ENCODE measurements around the gene PIAS4.

The PIAS4 gene

GRCh38 chr19:4051175-4052101, 43.9 kb downstream of the PIAS4 start:
- Histone ChIP-seq H3K27ac (ENCODE audit: low read depth, low read length) (0 out of 2 replicates have a peak overlapping the region, but pooled peaks have one; percentile 14), H3K4me3 (ENCODE audit: low read depth, low read length) (no peak overlapping the region)

DNA sequence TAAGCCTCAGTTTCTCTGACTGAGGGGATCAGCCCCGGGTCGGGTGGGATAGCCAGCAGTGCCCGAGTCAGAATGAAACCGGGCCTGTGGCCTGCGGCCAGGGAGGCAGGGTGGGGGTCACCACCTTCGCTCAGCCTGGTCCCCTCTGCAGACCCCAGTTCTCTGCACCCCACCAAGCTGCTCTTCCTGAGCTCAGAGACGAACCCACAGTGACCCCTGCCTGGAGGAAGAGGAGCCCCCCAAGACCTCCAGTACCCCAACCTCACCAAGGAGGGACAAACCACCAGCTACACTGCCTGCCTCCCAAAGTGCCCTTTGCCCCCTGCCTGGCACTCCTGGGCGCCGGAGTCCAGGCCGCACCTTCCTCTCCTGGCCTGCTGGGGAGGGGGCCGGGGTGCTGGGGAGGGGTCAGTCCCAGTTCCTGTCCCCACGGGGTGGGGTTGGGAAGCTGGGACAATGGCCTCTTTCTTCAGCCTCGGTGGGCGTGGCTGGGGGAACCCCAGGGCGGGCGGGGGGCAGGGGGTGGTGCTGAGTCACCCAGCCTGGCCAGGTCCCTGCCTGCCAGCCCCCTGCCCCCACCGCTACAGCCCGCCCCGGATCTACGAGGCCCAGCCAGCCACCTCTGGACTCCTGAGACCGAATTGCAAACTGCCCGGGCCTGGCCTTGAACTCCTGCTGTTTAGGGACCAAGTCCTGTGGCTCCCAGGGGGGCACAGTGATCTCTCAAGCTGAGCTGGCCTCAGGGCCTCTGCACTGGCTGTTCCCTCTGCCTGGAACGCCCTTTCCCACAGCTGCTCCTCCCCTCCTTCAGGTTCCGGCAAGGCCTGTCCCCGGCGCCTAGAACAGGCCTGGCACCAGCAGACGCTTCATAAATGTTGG, 44.8 kb downstream of the PIAS4 start:
- H3K4me1 ChIP-seq (ENCODE audit: control insufficient read depth, insufficient read depth, low read length): no peaks in the 10 kb centered on the region
- no peaks in the 10 kb centered on the region for H3K9me3 ChIP-seq (ENCODE audit: control insufficient read depth, insufficient read depth, low read depth, low read length)
- H3K27ac ChIP-seq (ENCODE audit: low read depth, low read length): 0 out of 2 replicates have a peak overlapping the region, but pooled peaks have one; percentile 14
- H3K9ac ChIP-seq (ENCODE audit: low read length): no peak overlapping the region
- H3K27me3 ChIP-seq (ENCODE audit: control insufficient read depth, insufficient read depth, low read length): no peaks in the 10 kb centered on the region
- H3K4me3 ChIP-seq (ENCODE audit: low read depth, low read length): no peak overlapping the region
- H3K36me3 ChIP-seq (ENCODE audit: control insufficient read depth, insufficient read depth, low read length): peaks cover 55% of the 10 kb centered on the region

More at GRCh38 chr19:4051175-4052101, 43.9 kb downstream of the PIAS4 start:
- Histone ChIP-seq H3K9me3 (ENCODE audit: control insufficient read depth, insufficient read depth, low read depth, low read length) (no peaks in the 10 kb centered on the region), H3K27me3 (ENCODE audit: control insufficient read depth, insufficient read depth, low read length) (no peaks in the 10 kb centered on the region), H3K9ac (ENCODE audit: low read length) (no peak overlapping the region), H3K36me3 (ENCODE audit: control insufficient read depth, insufficient read depth, low read length) (peaks cover 55% of the 10 kb centered on the region), H3K4me1 (ENCODE audit: control insufficient read depth, insufficient read depth, low read length) (no peaks in the 10 kb centered on the region)

GRCh38 chr19:4052993-4053422, 45.5 kb downstream of the PIAS4 start:
- H3K36me3 ChIP-seq (ENCODE audit: control insufficient read depth, insufficient read depth, low read length): peaks cover 53% of the 10 kb centered on the region
- H3K27me3 ChIP-seq (ENCODE audit: control insufficient read depth, insufficient read depth, low read length): no peaks in the 10 kb centered on the region
- H3K4me3 ChIP-seq (ENCODE audit: low read depth, low read length): no peak overlapping the region
- no peaks in the 10 kb centered on the region for H3K9me3 ChIP-seq (ENCODE audit: control insufficient read depth, insufficient read depth, low read depth, low read length)
- no peak overlapping the region for H3K9ac ChIP-seq (ENCODE audit: low read length)
- no peaks in the 10 kb centered on the region for H3K4me1 ChIP-seq (ENCODE audit: control insufficient read depth, insufficient read depth, low read length)
- no peak overlapping the region for H3K27ac ChIP-seq (ENCODE audit: low read depth, low read length)

DNA sequence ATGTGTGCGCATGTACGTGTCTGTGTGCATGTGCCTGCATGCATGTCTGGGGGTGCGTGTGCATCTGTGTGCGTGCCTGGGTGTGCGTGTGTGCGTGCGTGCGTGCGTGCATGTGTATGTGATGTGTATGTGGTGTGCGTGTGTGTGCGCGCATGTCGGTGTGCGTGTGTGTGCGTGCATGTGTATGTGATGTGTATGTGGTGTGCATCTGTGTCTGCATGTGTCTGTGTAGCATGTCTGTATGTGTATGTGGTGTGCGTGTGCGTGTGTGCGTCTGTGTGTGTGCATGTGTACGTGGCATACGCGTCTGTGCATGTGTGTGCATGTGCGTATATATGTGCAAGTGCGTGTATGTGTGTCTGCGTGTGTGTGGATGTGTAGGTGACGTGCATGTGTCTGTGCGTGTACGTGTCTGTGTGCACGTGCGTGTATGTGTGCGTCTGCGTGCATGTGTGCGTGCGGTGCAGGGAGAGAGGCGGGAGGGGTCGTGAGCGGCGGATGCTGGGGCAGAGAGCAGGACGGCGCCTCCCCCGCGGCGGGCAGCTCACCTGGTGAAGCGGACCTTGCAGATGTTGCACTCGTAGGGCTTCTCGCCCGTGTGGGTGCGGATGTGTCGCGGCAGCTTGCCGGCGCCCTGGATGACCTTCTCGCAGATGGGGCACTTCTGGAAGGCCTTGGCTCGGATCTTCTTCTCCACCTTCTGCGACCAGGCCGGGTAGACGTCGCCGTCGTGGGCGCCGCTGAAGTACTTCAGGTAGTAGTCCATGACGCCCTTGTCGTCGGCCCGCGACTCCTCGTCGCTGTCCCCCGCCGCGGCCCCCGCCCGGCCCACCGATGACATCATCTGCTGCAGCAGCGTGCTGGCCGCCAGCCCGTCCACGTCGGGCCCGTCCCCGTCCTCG, 46.1 kb downstream of the PIAS4 start:
- H3K9me3 ChIP-seq (ENCODE audit: control insufficient read depth, insufficient read depth, low read depth, low read length): no peaks in the 10 kb centered on the region
- H3K36me3 ChIP-seq (ENCODE audit: control insufficient read depth, insufficient read depth, low read length): peaks cover 50% of the 10 kb centered on the region
- no peaks in the 10 kb centered on the region for H3K27me3 ChIP-seq (ENCODE audit: control insufficient read depth, insufficient read depth, low read length)
- peaks cover 3% of the 10 kb centered on the region; the same call in 1 of the 2 replicates for H3K4me1 ChIP-seq (ENCODE audit: control insufficient read depth, insufficient read depth, low read length)
- no peak overlapping the region for H3K9ac ChIP-seq (ENCODE audit: low read length)
- H3K27ac ChIP-seq (ENCODE audit: low read depth, low read length): no peak overlapping the region
- no peak overlapping the region for H3K4me3 ChIP-seq (ENCODE audit: low read depth, low read length)

GRCh38 chr19:4054441-4055208, 47.1 kb downstream of the PIAS4 start:
- no peaks in the 10 kb centered on the region for H3K9me3 ChIP-seq (ENCODE audit: control insufficient read depth, insufficient read depth, low read depth, low read length)
- H3K4me3 ChIP-seq (ENCODE audit: low read depth, low read length): no peak overlapping the region
- H3K9ac ChIP-seq (ENCODE audit: low read length): no peak overlapping the region
- no peaks in the 10 kb centered on the region for H3K27me3 ChIP-seq (ENCODE audit: control insufficient read depth, insufficient read depth, low read length)
- peaks cover 12% of the 10 kb centered on the region for H3K4me1 ChIP-seq (ENCODE audit: control insufficient read depth, insufficient read depth, low read length)
- H3K27ac ChIP-seq (ENCODE audit: low read depth, low read length): no peak overlapping the region
- peaks cover 44% of the 10 kb centered on the region for H3K36me3 ChIP-seq (ENCODE audit: control insufficient read depth, insufficient read depth, low read length)

DNA sequence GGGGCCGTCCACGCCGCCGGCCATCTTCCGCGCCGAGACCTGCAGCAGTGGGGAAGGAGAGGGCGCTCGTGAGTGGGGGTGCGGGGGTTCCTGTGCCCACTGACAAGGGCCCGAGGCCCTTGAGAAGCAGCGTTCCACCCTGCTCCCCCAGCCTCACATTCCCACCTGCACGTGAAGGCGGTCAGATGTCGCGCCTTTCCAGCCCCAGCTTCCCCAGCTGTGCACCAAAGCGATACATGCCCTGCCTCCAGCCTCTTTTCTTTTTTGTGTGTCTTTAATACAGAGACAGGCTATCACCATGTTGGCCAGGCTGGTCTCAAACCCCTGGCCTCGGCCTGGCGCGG, 47.6 kb downstream of the PIAS4 start:
- H3K4me3 ChIP-seq (ENCODE audit: low read depth, low read length): no peak overlapping the region
- no peaks in the 10 kb centered on the region for H3K9me3 ChIP-seq (ENCODE audit: control insufficient read depth, insufficient read depth, low read depth, low read length)
- no peak overlapping the region for H3K27ac ChIP-seq (ENCODE audit: low read depth, low read length)
- H3K27me3 ChIP-seq (ENCODE audit: control insufficient read depth, insufficient read depth, low read length): no peaks in the 10 kb centered on the region
- no peak overlapping the region for H3K9ac ChIP-seq (ENCODE audit: low read length)
- peaks cover 15% of the 10 kb centered on the region for H3K4me1 ChIP-seq (ENCODE audit: control insufficient read depth, insufficient read depth, low read length)
- H3K36me3 ChIP-seq (ENCODE audit: control insufficient read depth, insufficient read depth, low read length): peaks cover 42% of the 10 kb centered on the region

DNA sequence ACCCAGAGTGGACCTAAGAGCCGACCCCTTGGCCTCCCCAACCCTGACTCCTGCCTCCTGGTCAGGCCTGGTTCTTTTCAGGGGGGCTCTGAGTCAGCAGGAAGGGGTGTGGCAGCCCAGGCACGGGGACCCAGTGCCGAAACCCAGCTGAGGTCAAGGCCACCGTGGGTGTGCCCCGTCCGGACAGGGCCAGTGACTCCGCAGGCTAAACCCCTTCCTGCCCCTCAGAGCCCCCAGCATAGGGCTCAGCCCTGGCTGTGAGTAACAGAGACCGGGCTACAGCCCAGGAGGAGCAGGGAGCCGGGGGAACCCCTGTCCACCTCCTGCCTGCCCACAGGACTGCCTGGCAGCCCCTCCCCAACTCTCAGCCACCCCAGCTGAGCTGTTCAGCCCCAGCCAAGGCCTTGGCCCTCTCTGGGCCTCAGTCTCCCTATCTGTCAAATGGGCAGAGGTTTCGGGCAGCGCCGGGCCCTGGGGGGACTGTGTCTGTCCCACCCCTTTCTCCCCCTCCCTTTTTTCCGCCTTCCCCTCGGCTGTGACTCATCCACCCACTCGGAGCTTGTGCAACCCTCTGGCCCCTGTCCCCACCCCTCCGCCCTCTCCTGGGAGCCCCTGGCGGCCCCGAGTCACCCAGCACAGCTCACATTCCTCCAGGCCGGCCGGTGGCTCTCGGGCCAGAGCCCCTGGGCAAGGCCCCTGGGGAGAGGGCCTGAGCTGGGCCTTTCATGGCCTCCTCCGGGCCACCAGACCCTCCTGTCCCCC, 50.6 kb downstream of the PIAS4 start:
- H3K36me3 ChIP-seq (ENCODE audit: control insufficient read depth, insufficient read depth, low read length): peaks cover 31% of the 10 kb centered on the region
- H3K4me3 ChIP-seq (ENCODE audit: low read depth, low read length): no peak overlapping the region
- peak overlapping the region; percentile 86 for H3K27ac ChIP-seq (ENCODE audit: low read depth, low read length)
- peak overlapping the region; percentile 29 for H3K9ac ChIP-seq (ENCODE audit: low read length)
- H3K9me3 ChIP-seq (ENCODE audit: control insufficient read depth, insufficient read depth, low read depth, low read length): no peaks in the 10 kb centered on the region
- H3K4me1 ChIP-seq (ENCODE audit: control insufficient read depth, insufficient read depth, low read length): peaks cover 43% of the 10 kb centered on the region
- H3K27me3 ChIP-seq (ENCODE audit: control insufficient read depth, insufficient read depth, low read length): no peaks in the 10 kb centered on the region

DNA sequence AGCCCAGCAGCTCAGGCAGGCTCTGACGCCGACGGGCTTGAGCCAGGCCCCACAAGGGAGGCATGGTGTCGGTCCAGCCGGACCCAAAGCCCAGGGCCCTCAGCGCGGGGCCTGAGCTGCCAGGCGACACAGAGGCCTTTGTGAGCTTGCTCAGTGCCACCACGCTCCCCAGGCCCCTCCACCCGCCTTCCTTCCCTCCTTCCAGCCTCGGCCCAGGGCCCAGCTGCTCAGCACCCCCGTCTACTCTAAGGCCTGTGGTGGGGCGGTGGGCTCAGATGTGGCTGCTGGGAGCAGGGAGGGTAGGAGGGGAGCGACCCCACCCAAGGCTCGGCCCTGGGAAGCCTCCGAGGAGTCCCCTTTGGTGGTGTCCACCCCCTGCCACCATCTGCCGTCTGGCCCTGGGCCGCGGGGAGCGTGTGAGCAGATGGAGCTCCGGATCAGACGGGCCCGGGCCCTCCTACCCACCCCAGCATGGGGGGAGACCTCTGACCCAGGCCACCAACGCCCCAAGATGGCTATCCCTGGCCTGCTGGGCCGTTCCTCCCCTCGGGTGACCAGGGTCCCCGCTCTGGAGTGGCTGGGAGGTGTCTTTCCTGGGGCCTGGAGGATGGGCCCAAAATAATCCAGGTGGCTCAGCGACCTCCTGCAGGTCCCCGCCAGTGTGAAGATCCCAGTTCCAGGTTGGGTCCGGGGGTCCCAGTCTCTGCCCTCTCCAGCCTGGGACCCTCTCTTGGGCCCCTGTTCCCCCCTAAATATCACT, 51.3 kb downstream of the PIAS4 start:
- H3K27me3 ChIP-seq (ENCODE audit: control insufficient read depth, insufficient read depth, low read length): no peaks in the 10 kb centered on the region
- peaks cover 28% of the 10 kb centered on the region for H3K36me3 ChIP-seq (ENCODE audit: control insufficient read depth, insufficient read depth, low read length)
- no peak overlapping the region for H3K4me3 ChIP-seq (ENCODE audit: low read depth, low read length)
- H3K27ac ChIP-seq (ENCODE audit: low read depth, low read length): peak overlapping the region; percentile 86
- peak overlapping the region; percentile 29 for H3K9ac ChIP-seq (ENCODE audit: low read length)
- no peaks in the 10 kb centered on the region for H3K9me3 ChIP-seq (ENCODE audit: control insufficient read depth, insufficient read depth, low read depth, low read length)
- peaks cover 49% of the 10 kb centered on the region for H3K4me1 ChIP-seq (ENCODE audit: control insufficient read depth, insufficient read depth, low read length)

GRCh38 chr19:4059453-4059871, 51.9 kb downstream of the PIAS4 start:
- H3K27ac ChIP-seq (ENCODE audit: low read depth, low read length): peak overlapping the region; percentile 86
- peaks cover 49% of the 10 kb centered on the region for H3K4me1 ChIP-seq (ENCODE audit: control insufficient read depth, insufficient read depth, low read length)

More at GRCh38 chr19:4059453-4059871, 51.9 kb downstream of the PIAS4 start:
- peaks cover 25% of the 10 kb centered on the region for H3K36me3 ChIP-seq (ENCODE audit: control insufficient read depth, insufficient read depth, low read length)
- H3K27me3 ChIP-seq (ENCODE audit: control insufficient read depth, insufficient read depth, low read length): no peaks in the 10 kb centered on the region
- peak overlapping the region; percentile 29 for H3K9ac ChIP-seq (ENCODE audit: low read length)
- H3K4me3 ChIP-seq (ENCODE audit: low read depth, low read length): no peak overlapping the region
- no peaks in the 10 kb centered on the region for H3K9me3 ChIP-seq (ENCODE audit: control insufficient read depth, insufficient read depth, low read depth, low read length)
